Neutrophil (primary cell): ENCODE data around the gene ZNF326.
"Not testable (repeated sequence)": the region's sequence is repeated elsewhere in the genome, so short reads cannot be mapped to it uniquely, and the experiment has no call there.

Source experiments
- H3K27ac ChIP-seq: fragments of 200-600 bp; sonication (generic); 2 replicates; pipeline ENCODE4 v1.5.1; 2016; ENCODE audit warnings: mild to moderate bottlenecking, moderate library complexity
- H3K27me3 ChIP-seq: fragments of 200-600 bp; sonication (generic); 2 replicates; pipeline ENCODE4 v1.6.0; 2016; ENCODE audit warnings: mild to moderate bottlenecking
- H3K36me3 ChIP-seq: fragments of 200-600 bp; sonication (generic); 2 replicates; pipeline ENCODE4 v1.5.1; 2017
- H3K4me1 ChIP-seq, 2 experiments: fragments of 200-600 bp in 1 of 2; sonication (generic) in 1 of 2; 1 replicate in 1 of 2; 2 replicates in 1 of 2; pipeline versions ENCODE4 v1.5.1 to v1.6.1; 2013 to 2016; ENCODE audit warnings: low read depth in 1 of 2, low read length in 1 of 2, mild to moderate bottlenecking in 1 of 2, moderate library complexity in 1 of 2; ENCODE audit not compliant: control insufficient read depth in 1 of 2, insufficient read depth in 1 of 2
- H3K4me3 ChIP-seq, 2 experiments: fragments of 200-600 bp in 1 of 2; sonication (generic) in 1 of 2; 1 replicate in 1 of 2; 2 replicates in 1 of 2; pipeline ENCODE4 v1.5.1; 2013 to 2016; ENCODE audit warnings: low read depth in 1 of 2, low read length in 1 of 2, mild to moderate bottlenecking in 1 of 2, moderate library complexity in 1 of 2
- H3K9me3 ChIP-seq: fragments of 200-600 bp; sonication (generic); 2 replicates; pipeline ENCODE4 v1.5.1; 2016
- CTCF ChIP-seq: fragments of 200-600 bp; sonication (generic); IDR thresholded peaks from 2 replicates; pipeline ENCODE4 v1.5.1; 2016; ENCODE audit warnings: antibody characterized with exemption

Gene ZNF326

GRCh38 chr1:89994231-89994804, 592 bp upstream of the ZNF326 start:
- Histone ChIP-seq H3K36me3 (no peaks in the 10 kb centered on the region), H3K4me1 (peaks cover 11 to 20% of the 10 kb centered on the region in 2 experiments), H3K27ac (peak overlapping the region; percentile 81), H3K9me3 (no peaks in the 10 kb centered on the region), H3K4me3 (peak overlapping the region; percentile 79 to 86), H3K27me3 (peaks cover 11% of the 10 kb centered on the region)
- no peak for TF ChIP-seq CTCF

GRCh38 chr1:89995598-89996449, 914 bp downstream of the ZNF326 start:
- no peak for TF ChIP-seq CTCF
- peak overlapping the region; percentile 81 for H3K27ac ChIP-seq
- no peaks in the 10 kb centered on the region for H3K9me3 ChIP-seq
- H3K4me3 ChIP-seq, result peak overlapping the region; percentile 79 to 86
- H3K36me3 ChIP-seq, result no peaks in the 10 kb centered on the region
- peaks cover 11 to 20% of the 10 kb centered on the region in 2 experiments for H3K4me1 ChIP-seq
- H3K27me3 ChIP-seq, result peaks cover 11% of the 10 kb centered on the region

GRCh38 chr1:89996450-89997110, 1.7 kb downstream of the ZNF326 start:
- H3K4me3 ChIP-seq, result no peak overlapping the region

GRCh38 chr1:89997152-89997551, 2.2 kb downstream of the ZNF326 start:
- not testable (repeated sequence) for H3K9me3 ChIP-seq, H3K36me3 ChIP-seq, H3K27ac ChIP-seq, H3K4me3 ChIP-seq, H3K27me3 ChIP-seq
- H3K4me1 ChIP-seq, result peaks cover 11 to 20% of the 10 kb centered on the region in 2 experiments

More at GRCh38 chr1:89996450-89997110, 1.7 kb downstream of the ZNF326 start:
- H3K4me1 ChIP-seq, result peaks cover 11 to 20% of the 10 kb centered on the region in 2 experiments
- no peak for TF ChIP-seq CTCF
- H3K27ac ChIP-seq, result no peak overlapping the region
- no peaks in the 10 kb centered on the region for H3K36me3 ChIP-seq
- H3K9me3 ChIP-seq, result no peaks in the 10 kb centered on the region
- peaks cover 11% of the 10 kb centered on the region for H3K27me3 ChIP-seq

GRCh38 chr1:89998306-89998705, 3.4 kb downstream of the ZNF326 start:
- no peak overlapping the region for H3K27ac ChIP-seq
- H3K27me3 ChIP-seq, result no peaks in the 10 kb centered on the region
- no peak overlapping the region for H3K4me3 ChIP-seq
- no peaks in the 10 kb centered on the region for H3K9me3 ChIP-seq
- no peaks in the 10 kb centered on the region for H3K36me3 ChIP-seq
- H3K4me1 ChIP-seq, result peaks cover 11 to 20% of the 10 kb centered on the region in 2 experiments
- TF ChIP-seq CTCF, result no peak
